IMR-90 (cell line): ENCODE measurements around the gene EEIG2.

ENCODE experiments used
- BHLHE40 ChIP-seq: fragments of 150-350 bp; IDR thresholded peaks from 2 replicates; pipeline ENCODE4 v1.6.1; 2016; ENCODE audit warnings: mild to moderate bottlenecking, low read depth, low read length
- CEBPB ChIP-seq: IDR thresholded peaks from 2 replicates; pipeline ENCODE4 v1.6.1; 2012; ENCODE audit warnings: low read depth, low read length, improper control_type of control experiment
- CTCF ChIP-seq: conservative IDR thresholded peaks from 2 replicates; pipeline ENCODE4 v1.5.1; 2012; ENCODE audit warnings: mild to moderate bottlenecking, low read depth, low read length, improper control_type of control experiment
- ELK1 ChIP-seq: fragments of 150-350 bp; IDR thresholded peaks from 2 replicates; pipeline ENCODE4 v1.6.1; 2016; ENCODE audit warnings: low read depth, mild to moderate bottlenecking, low read length, moderate library complexity, borderline replicate concordance
- FOS ChIP-seq: fragments of 150-350 bp; IDR thresholded peaks from 2 replicates; pipeline ENCODE4 v1.6.1; 2016; ENCODE audit warnings: low read depth, low read length
- MAZ ChIP-seq: IDR thresholded peaks from 2 replicates; pipeline ENCODE4 v1.6.1; 2012; ENCODE audit warnings: low read depth, mild to moderate bottlenecking, low read length, improper control_type of control experiment, moderate library complexity, borderline replicate concordance
- POLR2A ChIP-seq: IDR thresholded peaks from 2 replicates; pipeline ENCODE4 v1.6.1; 2012; ENCODE audit warnings: mild to moderate bottlenecking, low read depth, low read length
- RCOR1 ChIP-seq: IDR thresholded peaks from 2 replicates; pipeline ENCODE4 v1.6.1; 2012; ENCODE audit warnings: mild to moderate bottlenecking, low read length, improper control_type of control experiment; ENCODE audit not compliant: insufficient replicate concordance
- RFX5 ChIP-seq: IDR thresholded peaks from 2 replicates; pipeline ENCODE4 v1.8.0; 2012; ENCODE audit warnings: low read depth, mild to moderate bottlenecking, low read length, moderate library complexity
- SMC3 ChIP-seq: fragments of 150-350 bp; IDR thresholded peaks from 2 replicates; pipeline ENCODE4 v1.6.1; 2016; ENCODE audit warnings: low read depth, mild to moderate bottlenecking, antibody characterized with exemption, low read length, moderate library complexity
- TF ChIP-seq, protein P1 (sequence below): fragments of 150-350 bp; IDR thresholded peaks from 2 replicates; pipeline ENCODE4 v1.6.1; 2017; ENCODE audit warnings: mild to moderate bottlenecking, antibody characterized with exemption, low read length, low read depth

- TF ChIP-seq POLR2A = no peak
- TF ChIP-seq CTCF = no peak
- no peak for TF ChIP-seq MAZ
- no peak for TF ChIP-seq BHLHE40
- TF ChIP-seq RCOR1 = no peak
- TF ChIP-seq, protein P1, sequence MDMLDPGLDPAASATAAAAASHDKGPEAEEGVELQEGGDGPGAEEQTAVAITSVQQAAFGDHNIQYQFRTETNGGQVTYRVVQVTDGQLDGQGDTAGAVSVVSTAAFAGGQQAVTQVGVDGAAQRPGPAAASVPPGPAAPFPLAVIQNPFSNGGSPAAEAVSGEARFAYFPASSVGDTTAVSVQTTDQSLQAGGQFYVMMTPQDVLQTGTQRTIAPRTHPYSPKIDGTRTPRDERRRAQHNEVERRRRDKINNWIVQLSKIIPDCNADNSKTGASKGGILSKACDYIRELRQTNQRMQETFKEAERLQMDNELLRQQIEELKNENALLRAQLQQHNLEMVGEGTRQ = no peak
- no peak for TF ChIP-seq SMC3
- no peak for TF ChIP-seq FOS
- no peak for TF ChIP-seq CEBPB
- no peak for TF ChIP-seq ELK1
- TF ChIP-seq RFX5 = no peak
These were observed 18.9 kb upstream of the EEIG2 start for GRCh38 chr1:108540977-108541376.
